Stimulated activated CD4-positive, alpha-beta T cell treated with anti-CD3 and anti-CD28 coated beads, Interleukin-12 subunit alpha, Interleukin-12 subunit beta, amount 100 ng/mL, for 48 hours (primary cell): Measurements from ENCODE around the gene LCN10.
"Not testable (repeated sequence)": the region's sequence is repeated elsewhere in the genome, so short reads cannot be mapped to it uniquely, and the experiment has no call there.

Experiments used
- DNase-seq, 3 donors: peaks; one replicate each; pipeline ENCODE4 v3.0.0-alpha.2; 2020; ENCODE audit warnings: low read depth in 2 of 3, low spot score in 1 of 3

LCN10 gene

DNA sequence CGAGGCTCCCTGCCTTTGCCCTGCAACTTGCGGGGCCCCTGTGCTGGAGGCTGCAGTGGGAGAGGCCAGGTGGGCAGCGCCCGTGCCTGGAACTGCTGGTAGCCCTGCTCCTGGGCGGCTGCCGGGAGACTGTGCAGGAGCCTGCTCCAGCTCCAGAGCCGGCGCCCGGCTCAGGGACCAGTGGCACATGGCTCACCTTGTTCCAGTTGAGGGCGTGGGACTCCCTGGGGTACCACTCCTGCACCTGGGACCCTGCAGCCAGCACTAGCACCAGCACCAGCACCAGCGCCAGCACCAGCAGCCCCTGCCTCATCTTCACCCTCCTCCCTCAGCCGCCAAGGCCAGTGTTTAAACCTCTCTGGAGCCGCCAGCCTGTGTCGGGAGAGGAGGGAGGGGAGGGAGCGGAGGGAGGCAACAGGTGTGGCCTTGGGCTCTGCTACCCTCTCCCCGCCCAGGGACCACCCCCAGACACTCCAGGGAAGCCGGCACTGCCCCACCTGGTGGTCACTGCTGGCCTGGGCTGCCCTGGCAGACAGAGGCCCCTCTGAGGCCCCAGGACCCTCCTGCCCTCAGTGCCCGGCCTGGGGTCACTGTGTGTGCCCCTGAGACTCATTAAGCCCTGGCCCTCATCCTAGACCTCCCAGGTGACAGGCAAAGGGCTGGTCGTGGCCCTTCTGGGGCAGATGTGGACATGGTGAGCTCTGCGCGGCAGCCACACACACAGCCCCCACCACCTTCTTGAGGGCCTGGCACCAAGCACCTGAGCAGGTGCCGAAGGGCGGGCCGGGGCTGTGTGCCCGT lies at the start of gene LCN10:
LCN10 (minus strand) TSS at position 350 of the 801 bp plus-strand sequence; CDS start at position 313, 37 bp downstream.
- no peak for DNase-seq

DNA sequence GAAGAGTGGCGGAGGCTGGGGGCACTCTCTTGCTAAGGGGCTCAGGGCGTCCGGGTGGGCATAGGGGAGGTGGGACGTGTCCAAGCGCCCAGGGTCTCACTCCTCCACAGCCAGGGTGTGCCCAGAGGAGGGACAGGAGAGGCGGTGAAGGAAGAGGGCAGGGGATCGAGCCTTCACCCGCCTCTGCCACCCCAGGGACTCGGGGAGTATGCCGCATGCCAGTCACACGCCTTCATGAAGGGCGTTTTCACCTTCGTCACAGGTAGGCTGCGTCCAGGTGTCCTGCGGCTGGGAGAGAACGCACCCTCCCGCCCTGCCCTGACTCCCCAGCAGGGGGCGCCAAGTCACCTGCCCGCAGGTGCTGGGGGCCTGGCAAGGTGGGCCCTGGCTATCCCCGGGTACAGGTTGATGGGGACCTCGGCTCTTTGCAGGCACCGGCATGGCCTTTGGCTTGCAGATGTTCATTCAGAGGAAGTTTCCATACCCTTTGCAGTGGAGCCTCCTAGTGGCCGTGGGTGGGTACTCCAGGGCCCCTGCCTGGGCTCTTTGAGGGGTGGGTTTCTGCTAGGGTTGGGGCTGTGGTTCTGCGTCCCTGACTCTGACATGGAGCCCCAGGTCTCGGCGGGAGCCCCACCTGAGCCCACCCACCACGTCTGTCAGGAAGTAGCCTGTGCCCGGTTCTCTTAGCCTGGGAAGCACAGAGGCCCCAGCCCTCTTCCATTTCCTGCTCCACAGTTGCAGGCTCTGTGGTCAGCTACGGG lies 49.0 kb upstream of the LCN10 start:
- DNase-seq, result peak; percentile 42 to 65 (median 53)

DNA sequence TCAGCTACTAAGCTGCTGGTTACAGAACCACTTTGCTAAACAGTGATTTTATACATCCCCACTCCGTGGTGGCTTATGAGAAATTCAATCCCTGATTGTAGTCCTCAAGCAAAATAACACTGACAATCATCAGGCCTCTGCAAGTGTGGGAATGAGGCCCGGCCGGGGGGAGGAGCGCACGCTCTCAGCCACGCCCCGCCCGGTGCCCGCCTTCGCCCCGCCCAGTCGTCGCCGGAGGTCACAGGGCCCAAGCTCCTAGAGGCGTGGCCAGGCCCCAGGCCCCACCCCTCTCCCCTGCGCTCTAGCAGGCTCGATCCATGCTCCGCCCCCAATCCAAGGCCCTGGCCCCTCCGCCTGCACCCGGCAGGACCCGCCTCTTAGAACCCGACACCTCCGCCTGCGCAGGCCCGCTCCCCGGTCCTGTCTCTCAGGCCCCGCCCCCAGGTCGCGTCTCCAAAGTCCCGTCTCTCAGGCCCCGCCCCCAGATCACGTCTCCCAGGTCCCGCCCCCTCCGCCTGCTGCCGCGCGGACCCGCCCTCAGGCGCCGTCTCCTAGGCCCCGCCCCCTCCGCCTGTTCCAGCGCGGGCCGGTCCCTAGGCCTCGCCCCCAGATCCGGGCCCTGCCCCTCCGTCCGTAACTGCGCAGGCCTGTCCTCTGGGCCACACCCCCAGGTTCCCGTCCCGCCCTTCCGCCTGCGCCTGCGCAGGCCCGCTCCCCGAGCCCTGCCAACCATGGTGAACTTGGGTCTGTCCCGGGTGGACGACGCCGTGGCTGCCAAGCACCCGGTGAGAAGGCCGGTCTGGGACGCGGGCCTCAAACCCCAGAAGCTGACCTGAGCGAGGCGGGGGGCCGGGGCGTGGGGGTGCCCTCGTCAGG lies 48.1 kb upstream of the LCN10 start, which contains the start of gene TMEM141:
TMEM141 (plus strand) TSS at position 705 of the 876 bp plus-strand sequence; CDS start at position 732, 27 bp downstream.
- DNase-seq, result peak; percentile 100

DNA sequence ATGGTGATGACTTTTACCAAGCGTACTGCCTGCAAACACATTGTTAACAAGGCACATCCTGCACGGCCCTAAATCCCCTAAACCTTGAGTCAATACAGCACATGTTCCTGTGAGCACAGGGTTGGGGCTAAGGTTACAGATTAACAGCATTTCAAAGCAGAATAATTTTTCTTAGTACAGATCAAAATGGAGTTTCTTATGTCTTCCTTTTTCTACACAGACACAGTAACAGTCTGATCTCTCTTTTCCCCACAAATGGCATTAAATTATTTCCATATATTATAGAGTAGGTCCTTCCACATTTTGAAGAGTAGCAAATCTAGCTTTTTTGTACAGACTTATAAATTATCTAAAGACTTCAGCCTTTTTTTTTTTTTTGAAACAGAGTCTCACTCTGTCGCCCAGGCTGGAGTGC lies 46.8 kb upstream of the LCN10 start:
- DNase-seq, result no peak

DNA sequence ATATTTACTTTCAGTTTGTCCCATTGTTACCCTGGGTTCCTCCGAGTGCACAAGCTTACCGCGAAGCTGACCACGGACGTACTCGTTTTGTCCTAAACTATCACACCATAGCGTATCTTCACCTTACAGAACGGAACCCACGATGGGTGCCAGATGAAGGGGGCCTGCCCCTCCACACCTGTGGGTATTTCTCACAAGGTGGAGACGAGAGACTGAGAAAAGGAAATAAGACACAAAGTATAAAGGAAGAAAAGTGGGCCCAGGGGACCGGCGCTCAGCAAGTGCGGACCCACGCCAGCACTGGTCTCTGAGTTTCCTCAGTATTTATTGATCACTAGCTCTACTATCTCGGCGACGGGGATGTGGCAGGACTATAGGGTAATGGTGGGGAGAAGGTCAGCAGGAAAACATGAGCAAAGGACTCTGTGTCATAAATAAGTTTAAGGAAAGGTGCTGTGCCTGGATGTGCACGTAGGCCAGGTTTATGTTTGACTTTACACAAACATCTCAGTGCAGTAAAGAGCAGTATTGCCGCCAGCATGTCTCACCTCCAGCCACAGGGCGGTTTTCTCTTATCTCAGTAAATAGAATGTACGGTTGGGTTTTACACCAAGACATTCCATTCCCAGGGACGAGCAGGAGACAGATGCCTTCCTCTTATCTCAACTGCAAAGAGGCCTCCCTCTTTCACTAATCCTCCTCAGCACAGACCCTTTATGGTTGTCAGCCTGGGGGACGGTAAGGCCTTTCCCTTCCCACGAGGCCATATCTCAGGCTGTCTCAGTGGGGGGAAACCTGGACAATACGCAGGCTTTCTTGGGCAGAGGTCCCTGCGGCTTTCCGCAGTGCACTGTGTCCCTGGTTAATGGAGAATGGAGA lies 46.1 kb upstream of the LCN10 start:
- DNase-seq, result not testable (repeated sequence)

DNA sequence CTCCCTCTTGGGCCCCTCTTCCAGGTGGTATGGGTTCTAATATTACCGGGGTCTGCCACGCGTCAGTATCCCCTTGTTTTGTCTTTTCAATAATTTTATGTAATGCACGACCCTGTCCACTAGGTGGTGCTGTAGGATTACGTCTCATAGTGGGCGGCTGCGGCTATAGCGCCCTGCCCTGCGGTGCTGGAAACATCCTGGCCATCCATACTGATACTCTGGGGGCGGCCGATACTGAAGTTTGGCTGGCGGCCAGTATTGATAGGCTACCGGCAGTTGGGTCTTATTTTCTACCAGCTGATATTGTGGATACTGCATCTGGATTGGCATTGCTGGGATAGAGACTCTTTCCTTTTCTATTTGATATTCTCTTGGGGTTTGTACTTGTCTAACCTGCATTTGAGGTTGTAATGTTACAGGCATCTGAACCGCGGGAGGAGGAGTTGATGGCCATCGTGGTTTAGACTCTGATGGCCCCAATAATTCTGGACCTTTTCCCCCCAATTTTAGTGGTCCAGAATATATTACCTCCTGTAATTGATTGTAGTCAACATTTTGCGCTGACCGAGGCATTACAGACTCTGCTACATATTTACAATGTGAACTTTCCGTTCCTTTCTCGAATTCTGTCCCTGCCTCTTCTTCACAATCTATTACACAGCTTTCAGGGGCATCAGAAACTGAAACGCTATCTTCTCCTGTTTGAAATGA lies 45.1 kb upstream of the LCN10 start:
- peak; percentile 57 to 85 (median 63) for DNase-seq

DNA sequence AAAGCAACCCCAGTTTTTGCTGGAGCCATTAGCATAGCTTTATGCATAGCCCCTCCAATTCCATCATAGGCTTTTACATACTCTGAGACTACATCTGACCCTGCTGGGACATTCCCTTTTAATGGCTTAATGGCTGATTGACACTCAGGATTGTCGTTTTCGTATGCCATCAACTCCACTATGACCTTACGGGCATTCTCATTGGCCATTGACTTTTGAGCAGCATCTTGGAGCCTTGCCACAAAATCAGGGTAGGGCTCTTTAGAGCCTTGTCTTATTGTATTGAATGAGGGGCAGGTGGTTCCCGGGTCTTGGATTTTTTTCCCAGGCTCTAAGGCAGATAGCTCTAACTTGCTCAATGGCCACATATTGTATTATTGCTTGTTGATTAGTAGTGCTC lies 44.2 kb upstream of the LCN10 start:
- DNase-seq, result not testable (repeated sequence)

DNA sequence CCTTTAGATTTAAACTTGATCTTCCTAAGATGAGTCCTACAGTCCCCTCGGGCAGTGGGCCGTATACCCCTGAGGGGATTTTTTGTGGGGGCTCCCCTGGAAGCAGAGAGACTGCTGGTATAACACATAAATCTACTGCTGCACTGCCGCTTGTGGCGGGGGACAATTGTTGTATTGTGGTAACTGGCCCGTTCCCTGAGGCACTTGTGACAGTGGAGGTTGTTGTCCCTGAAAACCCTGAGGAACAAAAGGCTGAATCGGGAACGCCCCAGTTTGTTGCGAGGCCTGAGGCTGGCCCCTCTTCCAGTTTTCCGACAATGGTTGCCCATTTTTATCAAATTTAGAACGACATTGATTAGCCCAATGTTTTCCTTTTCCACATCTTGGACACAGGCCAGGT lies 43.7 kb upstream of the LCN10 start:
- DNase-seq, result no peak

DNA sequence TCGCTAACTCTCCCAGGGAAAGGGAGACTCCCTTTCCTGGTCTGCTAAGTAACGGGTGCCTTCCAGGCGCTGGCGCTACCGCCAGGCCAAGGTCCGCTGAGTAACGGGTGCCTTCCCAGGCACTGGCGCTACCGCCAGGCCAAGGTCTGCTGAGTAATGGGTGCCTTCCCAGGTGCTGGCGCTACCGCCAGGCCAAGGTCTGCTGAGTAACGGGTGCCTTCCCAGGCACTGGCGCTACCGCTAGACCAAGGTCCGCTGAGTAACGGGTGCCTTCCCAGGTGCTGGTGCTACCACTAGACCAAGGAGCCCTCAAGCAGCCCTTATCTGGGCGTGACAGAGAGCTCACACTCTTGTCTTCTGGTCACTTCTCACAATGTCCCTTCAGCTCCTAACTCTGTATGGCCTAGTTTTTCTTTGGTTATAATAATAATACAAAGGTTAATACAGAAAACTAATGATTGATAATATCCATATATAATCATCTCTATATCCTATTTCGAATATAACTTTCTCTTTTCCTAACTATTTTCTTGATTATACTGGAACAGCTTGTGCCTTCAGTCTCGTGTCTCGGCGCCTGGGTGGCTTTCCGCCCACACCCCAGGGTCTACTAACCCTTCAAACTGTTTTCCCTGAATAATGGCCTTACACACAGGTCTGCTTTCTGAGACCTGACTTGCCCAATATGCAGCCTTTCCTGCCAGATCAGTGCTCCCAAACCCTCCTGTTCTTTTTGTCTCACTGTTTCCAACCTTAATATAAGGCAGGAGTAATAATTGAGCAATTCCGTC lies 43.0 kb upstream of the LCN10 start:
- DNase-seq, result not testable (repeated sequence)

DNA sequence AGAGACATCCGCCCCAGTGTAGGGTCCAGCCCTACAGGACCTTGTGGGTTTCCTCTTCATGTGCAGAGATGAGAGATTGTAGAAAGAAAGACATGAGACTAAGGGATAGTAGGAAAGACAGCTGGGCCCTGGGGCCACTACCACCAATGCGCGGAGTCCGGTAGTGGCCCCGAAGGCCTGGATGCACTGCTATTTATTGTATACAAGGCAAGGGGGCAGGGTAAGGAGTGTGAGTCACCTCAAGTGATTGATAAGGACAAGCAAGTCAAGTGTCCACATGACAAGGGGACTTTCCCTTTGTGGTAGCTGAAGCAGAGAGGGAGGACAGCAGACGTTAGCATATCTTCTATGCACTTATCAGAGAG lies 42.2 kb upstream of the LCN10 start:
- no peak for DNase-seq

DNA sequence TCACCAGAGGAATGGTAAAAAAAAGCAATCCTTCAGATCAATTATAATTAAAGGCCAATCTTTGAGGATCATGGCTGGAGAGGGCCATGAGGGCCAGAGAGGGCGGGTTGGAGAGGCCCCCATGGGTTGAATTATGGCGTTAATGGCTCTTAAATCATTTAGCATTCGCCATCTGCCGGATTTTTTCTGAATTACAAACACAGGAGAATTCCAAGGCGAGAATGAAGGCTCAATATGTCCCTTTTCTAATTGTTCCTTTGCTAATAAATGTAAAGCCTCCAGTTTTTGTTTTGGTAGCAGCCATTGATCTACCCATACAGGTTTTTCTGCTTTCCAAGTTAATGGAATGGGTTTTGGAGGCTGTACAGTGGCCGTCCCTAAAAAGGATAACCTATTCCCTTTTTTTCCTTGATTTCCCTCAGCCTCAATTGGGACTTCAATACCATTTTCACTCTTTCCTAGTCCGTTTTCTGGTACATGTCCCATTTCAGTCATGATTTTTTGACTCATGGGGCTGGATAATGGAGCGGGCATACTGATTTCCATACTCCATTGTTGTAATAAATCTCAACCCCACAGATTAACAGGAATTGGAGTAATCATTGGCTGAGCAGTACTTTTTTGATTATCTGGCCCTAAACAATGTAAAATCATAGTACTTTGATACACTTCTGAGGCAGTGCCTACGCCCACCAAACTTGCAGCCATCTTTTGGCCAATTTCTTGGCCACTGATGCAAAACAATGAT lies 41.7 kb upstream of the LCN10 start:
- no peak for DNase-seq

DNA sequence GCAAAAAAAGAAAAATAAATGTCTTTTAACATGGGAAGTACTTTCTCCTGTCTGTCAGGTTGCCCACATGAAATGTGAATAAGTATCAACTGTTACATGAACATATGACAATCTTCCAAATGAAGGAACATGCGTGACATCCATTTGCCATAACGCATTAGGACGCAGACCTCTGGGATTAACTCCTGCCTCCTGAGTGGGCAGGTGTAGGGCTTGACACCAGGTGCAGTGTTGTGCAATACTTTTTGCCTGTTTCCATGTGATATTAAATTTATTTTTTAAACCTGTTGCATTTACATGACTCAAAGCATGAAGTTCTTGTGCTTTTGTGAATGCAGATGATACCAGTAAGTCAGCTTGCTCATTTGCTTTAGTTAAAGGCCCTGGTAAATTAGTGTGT lies 39.7 kb upstream of the LCN10 start:
- no peak for DNase-seq

DNA sequence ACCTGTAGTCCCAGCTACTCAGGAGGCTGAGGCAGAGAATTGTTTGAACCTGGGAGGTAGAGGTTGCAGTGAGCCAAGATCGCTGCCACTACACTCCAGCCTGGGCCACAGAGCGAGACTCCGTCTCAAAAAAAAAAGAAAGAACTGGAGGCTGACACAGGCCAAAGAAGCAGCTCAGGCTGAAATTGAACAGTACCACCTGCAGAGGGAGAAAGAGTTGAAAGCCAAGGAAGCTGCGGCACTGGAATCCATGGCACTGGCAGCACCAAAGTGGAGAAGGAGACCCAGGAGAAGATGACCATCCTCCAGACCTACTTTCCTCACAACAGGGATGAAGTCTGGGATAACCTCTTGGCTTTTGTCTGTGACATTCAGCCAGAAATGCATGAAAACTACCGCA lies 37.1 kb upstream of the LCN10 start:
- no peak for DNase-seq

DNA sequence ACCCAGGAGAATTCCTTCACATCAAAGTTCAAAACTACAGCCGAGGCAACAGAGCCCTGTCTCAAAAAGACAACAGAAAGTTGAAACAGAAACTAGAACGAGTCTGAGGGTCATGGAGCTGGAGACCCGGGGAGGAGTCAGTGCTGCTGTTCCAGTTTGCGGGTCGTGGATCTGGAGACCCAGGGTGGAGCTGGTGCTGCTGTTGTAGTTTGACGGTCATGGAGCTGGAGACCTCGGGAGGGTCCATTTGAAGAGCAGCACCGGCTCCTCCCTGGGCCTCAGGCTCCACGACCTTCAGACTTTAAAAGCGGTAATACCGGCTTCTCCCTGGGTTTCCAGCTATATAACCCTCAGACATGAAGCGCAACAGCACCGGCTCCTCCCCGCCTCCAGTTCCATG lies 34.6 kb upstream of the LCN10 start:
- DNase-seq, result no peak

DNA sequence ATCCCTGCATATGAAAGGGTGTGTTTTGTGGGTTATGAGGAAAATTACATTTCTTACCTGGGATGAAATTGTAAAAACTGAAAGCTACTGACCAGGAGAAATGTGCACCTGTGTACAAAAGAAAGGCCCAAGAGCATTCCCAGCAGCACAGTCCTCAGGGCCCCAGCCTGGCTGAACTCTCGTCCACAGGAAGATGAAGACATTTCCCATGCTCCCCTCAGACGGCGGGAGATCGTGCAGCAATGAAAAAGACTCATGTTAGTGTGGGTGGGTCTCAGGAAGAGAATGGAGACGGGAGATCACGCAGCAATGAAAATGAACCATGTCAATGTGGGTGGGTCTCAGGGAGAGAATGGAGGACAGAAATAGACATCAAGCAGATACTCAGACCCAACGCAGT lies 34.2 kb upstream of the LCN10 start:
- no peak for DNase-seq

DNA sequence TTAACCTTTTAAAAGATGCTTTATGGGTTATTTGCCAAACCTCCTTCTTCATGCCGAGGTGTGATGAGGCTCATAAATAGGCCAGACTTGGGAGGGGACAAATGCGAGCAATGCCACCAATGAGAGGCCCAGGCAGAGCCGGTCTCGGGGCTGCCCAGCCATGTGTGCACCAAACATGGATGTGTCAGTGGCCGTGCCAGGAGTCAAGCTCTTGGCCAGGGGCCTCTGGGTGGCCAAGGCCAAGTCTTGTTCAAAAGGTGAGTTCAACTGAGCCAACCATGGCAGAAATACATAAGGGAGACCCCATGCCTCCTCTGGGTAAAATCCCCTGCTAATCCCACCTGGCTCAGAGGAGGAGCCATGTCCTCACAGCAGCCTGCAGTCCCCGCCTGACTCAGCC lies 32.5 kb upstream of the LCN10 start:
- DNase-seq, result no peak

DNA sequence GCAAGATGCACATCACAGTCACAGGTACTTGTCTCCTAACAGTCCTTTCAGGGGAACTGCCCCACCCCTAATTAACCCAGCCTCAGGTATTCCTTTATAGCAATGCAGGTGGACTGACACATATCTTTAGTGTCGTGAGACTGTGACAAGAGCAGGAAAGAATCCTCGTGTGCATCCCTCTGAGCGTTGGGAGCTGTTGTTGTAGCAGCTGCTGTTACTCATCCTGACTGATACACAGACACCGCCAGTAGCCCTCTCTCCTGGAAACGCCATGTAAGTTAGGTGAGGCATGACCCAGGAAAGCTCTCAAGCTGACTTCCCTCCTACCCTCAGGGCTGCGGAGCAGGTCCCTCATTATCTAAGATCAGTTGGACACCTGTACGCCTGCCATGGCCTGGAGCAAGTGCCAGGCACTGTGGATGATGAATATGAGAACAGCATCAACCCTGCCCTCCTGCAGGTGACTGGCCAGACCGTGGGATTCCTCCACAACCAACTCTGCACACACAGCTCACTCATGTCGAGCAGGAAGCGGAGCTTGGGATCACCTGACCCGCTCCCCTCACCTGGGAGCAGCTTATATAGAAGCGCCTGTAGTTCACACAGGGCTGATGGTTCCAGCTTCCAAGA lies 31.8 kb upstream of the LCN10 start:
- DNase-seq, result no peak
